ENCODE measurements around the gene KRTAP4-5.
"Not testable (repeated sequence)": the region's sequence is repeated elsewhere in the genome, so short reads cannot be mapped to it uniquely, and the experiment has no call there.

Gene KRTAP4-5

GRCh38 chr17:41108728-41109386 is 40.8 kb downstream of the KRTAP4-5 start:
- not testable (repeated sequence) for DNase-seq

- DNase-seq = no peak
These were observed 41.6 kb downstream of the KRTAP4-5 start for GRCh38 chr17:41107941-41108450.

- not testable (repeated sequence) for DNase-seq
These were observed 44.3 kb downstream of the KRTAP4-5 start, which contains the start of gene KRTAP4-9 for GRCh38 chr17:41105347-41105746. Gene KRTAP4-9, plus strand, starts transcription at chr17:41105389. Its CDS starts 0 bp downstream, at chr17:41105389.

GRCh38 chr17:41104386-41105038 is 45.1 kb downstream of the KRTAP4-5 start:
- not testable (repeated sequence) for DNase-seq

- no peak for DNase-seq
These were observed 45.7 kb downstream of the KRTAP4-5 start for GRCh38 chr17:41103896-41104295.

- no peak for DNase-seq
These were observed 47.9 kb downstream of the KRTAP4-5 start, which contains the start of gene KRTAP4-16 for GRCh38 chr17:41101586-41102259. Gene KRTAP4-16, minus strand, starts transcription at chr17:41102209. Its CDS starts 0 bp downstream, at chr17:41102209.

GRCh38 chr17:41099682-41100480 is 49.7 kb downstream of the KRTAP4-5 start:
- DNase-seq = not testable (repeated sequence)

Measured in right kidney (tissue), 1 donor.